UCSD-AML1 (cell line): Measurements from ENCODE around the gene TIMM17A.

Experiments used
- DNase-seq: peaks from one replicate; lab custom pipeline; 2025; ENCODE audit not compliant: unreplicated experiment; lab: John Stamatoyannopoulos, UW

The TIMM17A gene

DNA sequence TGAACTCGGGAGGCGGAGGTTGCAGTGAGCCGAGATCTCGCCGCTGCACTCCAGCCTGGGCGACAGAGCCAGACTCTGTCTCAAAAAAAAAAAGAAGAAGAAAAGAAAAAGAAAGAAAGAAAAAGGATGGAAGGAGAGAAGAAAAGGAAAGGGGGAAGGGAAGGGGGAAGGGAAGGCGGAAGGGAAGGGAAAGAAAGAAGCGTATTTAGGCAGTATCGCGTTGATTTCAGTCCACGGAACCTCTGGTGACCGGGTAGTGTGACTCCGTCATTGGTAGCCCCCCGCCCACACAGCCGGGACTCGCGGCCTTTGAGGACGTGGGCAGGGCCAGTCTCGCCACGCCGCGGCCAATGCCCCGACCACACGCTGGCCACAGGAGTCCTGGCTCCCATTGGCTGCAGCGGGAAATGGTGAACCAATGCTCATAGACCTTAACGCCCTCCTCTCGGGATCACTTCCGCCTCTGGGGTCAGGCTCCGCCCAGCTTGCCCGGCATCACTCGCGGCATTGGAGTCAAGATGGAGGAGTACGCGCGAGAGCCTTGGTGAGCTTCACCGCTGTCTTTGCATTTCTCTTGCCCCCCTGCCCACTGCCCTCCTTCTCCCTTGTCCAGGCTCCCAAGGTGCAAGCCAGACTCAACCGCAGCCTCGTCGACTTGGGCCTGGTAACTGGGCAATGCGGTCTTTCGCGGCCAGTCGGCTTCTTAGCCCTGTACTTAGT, at the start of gene TIMM17A:
TSS of gene TIMM17A (plus strand) at position 495 of the 720 bp plus-strand sequence. CDS start at position 519, 24 bp downstream.
- peak; percentile 98 for DNase-seq

DNA sequence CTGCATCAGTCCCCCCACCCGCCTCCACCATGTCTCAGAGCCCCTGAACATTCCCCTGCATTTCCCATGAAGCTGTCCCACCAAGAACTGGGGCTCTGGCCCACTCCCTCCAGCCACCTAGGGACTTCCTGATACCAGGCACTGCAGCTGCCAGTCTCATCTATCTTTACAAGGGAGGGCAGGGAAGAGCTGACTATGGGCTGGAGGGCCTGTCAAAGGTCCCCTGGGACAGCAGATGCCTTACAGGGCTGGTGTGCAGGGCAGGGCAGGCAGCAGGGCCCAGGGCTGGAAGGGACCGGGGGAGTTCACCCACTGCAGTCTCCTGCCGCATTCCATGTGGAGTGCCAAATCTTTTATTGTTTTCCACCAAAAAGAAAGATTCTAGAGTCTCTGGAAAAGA, 49.0 kb upstream of the TIMM17A start:
- DNase-seq = no peak

DNA sequence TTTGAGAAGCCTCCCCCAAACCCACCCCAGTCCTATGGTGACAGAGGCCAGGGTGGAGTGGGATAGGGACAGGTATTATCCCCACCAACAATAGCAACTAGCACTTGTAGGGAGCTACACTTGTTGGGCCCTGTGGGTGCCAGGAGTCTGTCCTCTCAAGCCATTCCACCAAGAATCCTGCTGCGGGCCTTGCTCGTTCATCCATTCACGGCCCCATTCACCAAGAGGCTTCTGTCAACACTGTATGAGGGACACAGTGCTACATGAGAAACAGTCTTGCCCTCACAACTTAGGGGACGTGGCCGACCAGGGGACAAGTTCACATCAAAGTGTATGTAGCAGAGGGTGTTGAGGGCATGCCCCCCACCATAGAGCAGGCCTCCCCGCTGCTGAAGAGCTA, 47.7 kb upstream of the TIMM17A start:
- no peak for DNase-seq

DNA sequence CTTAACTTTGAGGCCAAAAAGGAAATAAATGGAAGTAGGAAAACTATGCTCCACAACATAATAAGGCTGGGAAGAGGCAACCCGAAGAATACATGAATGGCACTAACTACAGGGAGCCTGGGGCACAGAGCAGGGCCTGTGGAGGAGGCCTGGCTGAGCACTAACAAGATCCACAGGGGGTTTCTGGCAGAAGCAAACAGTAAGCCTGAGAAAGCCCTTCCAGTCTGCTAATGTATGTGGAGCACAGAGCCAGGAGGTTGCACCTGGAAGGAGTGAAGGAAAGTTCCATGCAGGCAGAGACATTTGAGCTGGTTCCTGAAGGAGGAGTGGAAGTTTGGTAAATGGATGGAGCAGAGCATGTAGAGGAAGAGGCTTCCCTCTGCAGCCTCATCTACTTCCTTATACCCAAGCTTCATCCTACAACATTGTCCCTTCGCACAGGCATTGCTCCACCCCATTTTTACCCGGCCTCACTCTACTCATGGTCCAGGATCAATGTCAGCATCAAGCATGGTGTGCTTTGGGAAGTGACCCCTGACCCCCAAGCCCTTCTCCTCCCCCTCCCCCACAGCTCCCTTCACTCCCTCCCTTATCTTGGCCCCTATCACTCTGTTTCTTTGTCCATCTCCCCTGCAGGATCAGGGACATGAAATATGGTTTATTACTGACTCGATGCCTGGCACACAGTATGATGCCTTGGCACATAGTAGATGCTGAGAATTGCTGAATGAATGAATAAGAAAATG, 43.3 kb upstream of the TIMM17A start:
- no peak for DNase-seq

DNA sequence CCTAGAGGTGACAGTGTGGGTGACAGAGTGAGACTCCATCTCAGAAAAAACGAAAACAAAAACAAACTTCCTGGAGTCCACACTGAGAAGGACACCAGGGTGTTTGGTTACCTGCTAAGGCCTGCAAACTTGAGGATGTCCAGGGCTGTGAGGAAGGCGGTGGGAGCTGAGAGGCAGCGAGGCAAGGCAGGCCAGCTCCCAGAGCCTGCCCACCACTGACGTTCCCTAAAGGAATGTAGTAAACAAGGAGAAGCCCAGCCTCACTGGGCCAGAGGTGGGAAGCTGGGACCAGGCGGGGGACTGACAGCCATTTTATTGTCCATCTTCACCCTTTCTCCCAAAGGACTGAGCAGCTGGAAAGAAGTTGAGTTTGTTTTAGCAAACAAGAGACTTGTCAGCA, 42.5 kb upstream of the TIMM17A start:
- no peak for DNase-seq

DNA sequence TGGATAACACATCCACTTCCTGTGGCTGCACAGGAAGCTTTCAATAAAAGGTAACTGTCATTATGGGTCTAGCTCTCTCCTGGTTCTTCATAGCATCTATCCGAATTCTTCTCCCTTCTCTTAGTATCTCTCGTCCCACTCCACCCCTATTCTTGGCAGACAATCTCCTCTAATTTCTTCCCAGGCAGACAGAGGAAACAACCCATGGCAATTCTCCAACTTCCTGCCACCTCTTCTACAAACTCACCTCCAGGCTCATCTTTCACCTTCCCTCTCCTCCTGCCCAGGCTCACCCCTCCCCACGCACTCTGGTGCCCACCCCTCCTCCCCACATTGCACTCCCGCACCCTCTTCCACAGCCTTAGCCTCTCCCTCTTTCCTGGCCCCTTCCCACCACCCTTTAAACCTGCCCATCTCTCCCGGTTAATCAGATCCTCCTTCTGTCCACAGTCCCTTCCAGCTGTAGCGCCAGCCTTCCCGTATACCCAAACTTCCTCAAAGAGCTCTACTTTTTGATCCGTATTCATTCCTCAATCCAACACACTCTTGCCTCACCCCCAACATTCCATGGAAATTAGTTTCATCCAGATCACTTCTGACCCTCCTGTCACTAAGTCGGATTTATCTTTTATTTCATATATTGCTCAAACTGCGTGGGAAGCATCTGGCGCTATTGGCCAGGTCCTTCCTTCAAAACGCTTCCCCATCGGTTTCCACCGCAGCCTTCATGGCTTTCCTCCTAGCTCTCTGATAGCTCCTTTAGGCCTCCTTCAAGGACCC, 40.7 kb upstream of the TIMM17A start:
- no peak for DNase-seq

DNA sequence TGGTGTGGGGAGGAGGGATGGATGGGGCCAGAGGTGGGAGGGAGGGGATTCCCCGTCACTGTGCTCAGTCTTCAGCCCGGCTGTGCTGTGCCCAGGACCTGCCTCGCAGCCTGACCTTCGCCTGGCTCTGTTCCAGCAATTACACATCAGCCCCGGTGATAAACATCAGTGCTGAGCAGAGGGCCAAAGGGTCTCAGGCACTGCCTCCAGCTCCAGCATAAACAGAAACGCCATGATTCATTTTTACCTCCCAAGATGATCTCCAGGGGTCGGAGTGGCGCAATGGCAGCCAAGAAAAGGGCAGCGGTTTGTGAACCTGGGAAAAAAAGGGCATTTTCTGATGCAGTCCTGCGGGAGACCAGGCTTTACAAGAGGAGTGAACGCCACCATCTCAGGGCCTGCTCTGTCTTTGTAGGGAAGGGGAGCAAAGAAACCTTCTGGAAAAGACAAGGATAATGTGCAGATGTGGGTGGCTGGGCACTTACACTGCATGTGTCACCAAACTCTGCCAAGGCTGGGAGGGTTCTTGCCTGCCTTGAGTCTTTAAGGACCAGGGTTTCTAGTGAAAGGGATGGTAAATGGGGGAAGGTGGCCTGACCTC, 38.6 kb upstream of the TIMM17A start:
- no peak for DNase-seq

DNA sequence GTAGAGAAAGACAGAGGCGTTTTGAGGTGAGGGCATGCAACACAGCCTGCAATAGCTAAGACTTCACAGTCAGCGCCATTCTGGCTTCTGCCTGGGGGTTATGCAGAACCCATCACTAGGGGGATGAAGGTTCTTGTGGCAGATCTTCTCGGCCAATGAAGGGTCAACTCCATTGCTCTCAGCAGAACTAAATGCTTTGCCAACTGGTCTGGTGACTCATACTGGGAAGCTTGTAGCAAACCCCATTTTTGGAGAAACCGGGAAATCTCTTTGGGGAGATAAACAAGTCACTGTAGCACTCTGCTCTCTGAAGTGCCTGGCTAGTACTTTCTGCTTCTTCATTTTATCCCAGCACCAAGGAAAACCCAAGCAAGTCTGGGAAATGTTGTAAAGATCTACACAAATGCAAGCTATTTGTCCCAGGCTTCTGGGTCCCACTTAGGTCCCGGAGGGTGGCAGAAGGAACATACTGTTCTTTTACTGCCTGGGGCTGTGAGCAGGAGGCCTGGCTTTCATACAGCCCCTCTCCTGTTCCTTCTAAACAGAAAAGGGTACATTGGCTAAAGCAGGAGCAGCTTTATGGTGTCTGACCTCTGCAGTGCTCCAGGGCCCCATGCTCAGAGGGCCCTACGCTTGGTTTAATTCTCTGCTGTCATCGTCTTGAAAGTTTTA, 37.8 kb upstream of the TIMM17A start:
- DNase-seq = no peak

DNA sequence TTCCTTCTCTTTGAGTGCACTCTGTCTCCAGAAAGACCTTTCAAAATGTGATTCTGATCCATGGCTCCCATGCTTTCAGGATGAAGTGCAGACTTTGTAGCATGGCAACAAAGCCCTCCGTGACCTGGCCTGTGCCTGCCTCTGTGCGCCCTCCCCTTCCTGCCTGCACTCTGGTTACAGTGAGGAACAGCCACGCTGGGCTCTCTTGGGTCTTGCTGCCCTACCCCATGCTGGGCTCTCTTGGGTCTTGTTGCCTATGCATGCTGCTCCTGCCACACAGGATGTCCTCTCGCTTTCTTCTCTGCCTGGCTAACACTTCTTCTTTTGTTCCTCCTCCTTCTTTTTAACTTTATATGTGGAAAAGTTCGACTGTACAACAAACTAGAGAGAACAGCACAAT, 37.0 kb upstream of the TIMM17A start:
- DNase-seq = no peak

DNA sequence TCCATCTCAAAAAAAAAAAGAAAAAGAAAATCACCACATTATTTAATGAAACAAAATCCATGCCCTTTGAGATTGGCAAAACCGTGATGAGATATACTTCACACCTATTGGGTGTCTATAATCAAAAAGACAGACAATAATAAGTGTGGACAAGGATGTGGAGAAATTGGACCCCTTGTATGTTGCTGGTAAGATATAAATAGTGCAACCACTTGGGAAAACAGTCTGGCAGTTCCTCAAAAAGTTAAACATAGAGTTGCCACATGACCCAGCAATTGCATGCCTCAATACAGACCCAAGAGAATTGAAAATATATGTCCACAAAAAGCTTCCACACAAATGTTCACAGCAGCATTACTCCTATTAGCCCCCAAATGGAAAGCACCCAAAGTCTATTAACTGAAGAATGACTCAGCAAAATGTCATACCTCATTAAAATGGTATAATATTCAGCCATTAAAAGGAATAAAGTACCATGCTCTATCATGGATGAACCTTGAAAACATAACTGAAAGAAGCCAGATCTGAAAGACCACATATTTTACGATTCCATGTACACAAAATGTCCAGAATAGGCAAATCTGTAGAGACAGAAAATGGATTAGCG, 33.2 kb upstream of the TIMM17A start:
- DNase-seq = no peak

DNA sequence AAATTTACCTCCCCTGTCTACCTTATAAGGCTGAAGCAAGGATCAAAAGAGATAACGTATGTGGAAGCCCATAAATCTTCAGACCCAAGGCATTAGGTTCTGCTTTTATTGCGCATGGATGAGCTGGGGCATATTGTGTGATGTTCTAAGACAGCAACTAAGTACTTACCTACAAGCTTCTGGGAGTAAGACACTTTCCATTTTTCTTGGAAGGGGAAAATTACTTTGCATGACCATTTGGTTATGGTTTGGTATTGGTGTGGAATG, 30.1 kb upstream of the TIMM17A start:
- DNase-seq = no peak

DNA sequence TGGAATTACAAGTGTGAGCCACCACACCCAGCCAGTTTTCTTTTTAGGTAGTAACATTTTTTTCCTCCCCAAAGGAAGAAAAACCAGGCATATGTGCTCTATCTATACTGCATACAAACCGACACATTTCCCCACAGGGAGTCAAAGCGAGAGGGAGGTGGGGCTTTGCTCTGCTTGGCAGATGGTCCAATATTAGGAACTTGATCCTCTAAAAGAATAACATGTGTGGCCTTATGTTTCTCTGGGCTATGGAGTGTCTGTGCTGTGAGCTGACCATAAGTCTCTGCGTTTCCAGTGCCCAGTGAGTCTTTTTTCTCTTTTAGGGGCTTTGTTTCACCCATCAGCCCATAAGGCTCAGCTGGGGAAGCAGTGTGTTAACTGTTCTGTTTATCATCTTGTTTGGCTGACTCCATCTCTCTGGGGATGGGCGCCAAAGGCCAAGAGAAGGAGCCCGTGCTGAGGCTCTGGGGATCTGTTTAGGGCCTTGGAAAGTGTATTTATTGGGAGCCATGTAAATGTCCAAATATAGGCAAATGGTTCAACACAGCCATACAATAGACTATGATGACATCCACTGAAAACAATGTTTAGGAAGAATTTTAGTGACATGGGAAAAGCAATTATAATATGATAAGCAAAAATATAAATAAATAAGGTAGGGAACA, 29.2 kb upstream of the TIMM17A start:
- DNase-seq = no peak

DNA sequence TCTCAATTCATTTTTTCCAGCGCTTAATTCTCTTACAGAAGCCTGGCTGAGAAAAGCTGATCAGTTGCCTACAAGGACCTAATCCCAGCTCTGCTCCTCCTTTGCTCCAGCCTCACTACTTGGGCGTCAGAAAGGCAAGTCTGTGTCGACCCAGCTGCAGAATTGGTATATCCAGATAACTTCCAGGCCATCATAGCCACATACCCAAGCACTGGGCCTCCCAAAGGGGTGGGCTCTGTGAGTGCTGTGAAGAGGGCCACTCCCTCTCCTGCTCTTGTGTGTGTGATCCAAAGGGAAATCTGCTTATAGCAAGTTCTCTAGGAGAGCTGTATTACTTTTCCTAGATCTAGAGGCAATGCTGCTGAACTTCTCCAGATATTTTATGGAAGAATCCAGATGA, 27.0 kb upstream of the TIMM17A start:
- DNase-seq = no peak

DNA sequence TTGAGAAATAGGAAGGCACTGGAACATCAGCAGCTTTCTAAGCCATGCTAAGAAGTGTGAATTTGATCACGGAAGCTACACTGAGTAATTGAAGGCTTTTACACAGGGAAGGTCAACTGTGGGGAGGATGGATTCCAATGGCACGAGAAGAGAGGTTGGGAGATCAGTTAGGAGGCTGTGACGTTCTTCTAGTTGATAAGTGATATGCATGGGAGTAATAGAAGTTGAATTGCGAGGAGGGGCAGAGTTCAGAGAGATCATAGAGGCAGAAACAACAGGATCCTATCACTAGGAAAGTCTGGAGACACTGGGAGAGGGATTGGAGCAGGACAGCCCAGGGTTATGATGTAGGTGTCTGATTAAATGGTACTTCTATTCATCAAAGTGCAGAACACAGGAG, 25.2 kb upstream of the TIMM17A start:
- DNase-seq = no peak

DNA sequence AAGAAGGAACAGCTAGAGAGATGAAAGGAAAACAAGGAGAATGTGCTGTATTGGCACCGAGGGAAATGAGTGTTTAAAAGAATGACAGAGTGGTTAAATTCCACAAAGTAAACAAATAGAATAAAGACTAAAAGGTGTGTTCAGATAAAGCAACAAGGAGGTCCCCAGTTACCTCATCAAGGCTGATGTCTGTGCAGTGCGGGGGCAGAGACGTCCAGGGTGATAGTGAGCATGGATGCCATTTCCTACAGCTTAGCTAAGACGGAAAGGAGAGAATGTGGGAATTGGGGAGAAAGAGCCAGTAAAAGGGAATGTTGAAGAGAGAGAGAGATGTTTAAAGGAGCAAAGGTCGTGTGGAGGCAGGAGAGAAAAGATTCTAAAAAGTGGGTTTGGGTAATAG, 24.5 kb upstream of the TIMM17A start:
- no peak for DNase-seq

DNA sequence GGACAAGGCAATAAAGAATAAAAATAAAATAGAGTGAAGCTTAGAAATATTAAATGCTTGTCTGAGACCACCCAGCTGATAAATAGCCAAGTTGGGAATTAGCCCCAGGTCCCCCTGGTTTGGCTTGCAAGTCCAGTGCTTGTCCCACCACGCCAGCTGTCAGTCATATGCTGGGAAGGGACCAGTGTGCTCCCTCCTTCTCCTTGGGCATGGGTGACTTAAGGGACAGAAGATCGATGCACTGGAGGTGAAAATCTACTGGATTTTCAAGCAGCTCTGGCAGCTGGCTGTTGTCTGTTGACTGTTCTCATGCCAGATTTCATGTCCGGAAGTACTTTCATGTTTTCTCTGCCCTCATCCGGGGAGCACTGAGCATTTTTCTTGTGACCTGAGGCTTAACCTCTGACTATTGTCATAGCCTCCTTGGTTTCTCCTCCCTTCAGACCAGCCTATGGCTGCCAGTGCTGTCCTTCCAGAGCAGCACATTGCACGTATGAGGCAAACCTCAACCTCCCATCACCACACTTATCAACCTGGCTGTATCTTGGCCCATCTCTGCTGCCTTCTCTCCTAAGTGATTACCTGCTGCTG, 21.4 kb upstream of the TIMM17A start:
- no peak for DNase-seq

DNA sequence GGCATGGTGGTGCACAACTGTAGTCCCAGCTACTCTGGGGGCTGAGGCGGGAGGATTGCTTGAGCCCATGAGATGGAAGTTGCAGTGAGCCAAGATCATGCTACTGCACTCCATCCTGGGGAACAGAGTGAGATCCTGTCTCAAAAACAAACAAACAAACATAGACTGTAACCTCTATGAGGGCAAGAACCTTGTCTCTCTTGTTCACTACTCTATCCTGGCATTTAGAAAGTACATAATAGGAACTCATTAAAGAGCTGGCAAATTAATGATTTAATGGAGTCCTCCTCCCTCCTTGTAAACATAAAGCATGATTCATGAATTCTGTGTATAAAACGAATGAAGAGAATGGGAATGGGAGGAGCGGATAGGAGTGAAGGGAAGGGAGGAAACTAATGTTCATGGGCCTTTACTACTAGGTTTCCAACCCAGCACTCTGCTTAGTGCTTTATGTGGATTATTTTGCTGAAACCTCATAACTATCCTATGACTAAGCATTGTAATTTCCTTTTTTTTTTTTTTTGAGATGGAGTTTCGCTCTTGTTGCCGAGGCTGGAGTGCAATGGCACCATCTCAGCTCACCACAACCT, 17.6 kb upstream of the TIMM17A start:
- DNase-seq = no peak

DNA sequence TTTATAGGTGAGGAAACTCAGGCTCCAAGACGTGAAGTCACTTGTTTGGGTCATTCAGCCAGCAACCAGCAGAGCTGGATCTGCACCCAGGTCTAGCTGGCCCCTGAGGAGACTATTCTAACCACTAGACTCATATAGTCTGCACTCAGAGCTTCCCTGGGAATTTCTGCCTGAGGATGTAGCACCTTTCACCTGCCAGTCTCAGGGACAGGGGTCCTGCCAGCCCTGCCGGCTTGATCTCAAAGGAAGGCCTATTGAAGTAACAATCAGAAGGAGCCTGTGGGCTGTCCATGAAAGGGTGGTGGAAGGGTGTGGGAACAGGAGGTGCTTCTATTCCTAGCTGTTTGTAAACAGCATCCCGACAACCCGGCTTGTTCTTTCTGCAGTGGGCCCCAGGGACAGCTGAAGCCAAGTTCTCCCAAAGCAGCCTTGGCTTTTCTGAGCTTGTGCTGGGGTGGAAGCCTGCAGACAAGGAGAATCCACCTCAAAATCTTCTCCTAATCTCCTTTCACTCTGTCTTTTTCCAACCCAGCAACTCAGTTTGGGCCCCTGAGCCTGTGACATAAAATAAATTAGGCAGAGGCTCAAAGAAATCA, 16.8 kb upstream of the TIMM17A start:
- no peak for DNase-seq

DNA sequence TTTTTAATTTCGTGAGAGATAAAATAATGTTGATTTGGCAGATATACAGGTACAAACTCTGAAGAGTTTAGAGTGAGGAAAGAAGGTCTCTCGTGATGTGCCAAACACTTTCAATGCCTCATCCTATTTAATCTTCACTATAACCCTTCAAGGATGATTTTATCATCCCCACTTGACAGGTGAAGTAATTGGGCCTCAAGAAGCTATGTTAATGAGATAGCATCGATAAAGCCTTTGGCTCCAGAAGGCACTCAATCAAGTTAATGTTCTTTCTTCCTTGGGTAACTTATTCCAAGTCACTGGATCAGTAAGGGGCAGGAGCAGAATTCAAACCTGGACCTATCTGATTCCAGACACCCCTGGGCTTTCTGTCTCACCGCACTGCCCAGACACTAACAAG, 16.2 kb upstream of the TIMM17A start:
- no peak for DNase-seq
